K562 (cell line): ENCODE data around the gene KRTAP2-4. TPM values are rescaled to one million over a fixed set of nuclear protein-coding genes. Genes with fewer than 3 reads are reported as not detected.

Source experiments
- ATAC-seq: fragments of 200-7000 bp; cut with Tn5 transposase; 3 replicates; pipeline ENCODE4 v1.9.1; 2020; ENCODE audit warnings: moderate library complexity
- BruUV-seq: library from RNA; stranded (reverse); fragments of 400-500 nt; replicated peaks from 2 replicates; lab custom pipeline; 2021; lab: Mats Ljungman, UMichigan
- CTCF ChIA-PET: fragments of 300-600 bp; formaldehyde crosslinking; extraction: SDS; loops from one replicate; lab custom pipeline; 2021; ENCODE audit warnings: low intra/inter-chr PET ratio; lab: Yijun Ruan, JAX
- POLR2A ChIA-PET: fragments of 300-600, 350-650 bp; sonication (Branson Sonifier 250); formaldehyde crosslinking; extraction: SDS; loops from one replicate; lab custom pipeline; 2021; ENCODE audit warnings: antibody characterized with exemption, inconsistent platforms; lab: Yijun Ruan, JAX
- DNase-seq, 4 experiments: peaks; one replicate each; pipeline versions ENCODE4 v3.0.0 to v3.0.0-alpha.2; 2011 to 2018; ENCODE audit warnings: low spot score in 3 of 4, mixed read lengths in 3 of 4; ENCODE audit errors: extremely low read depth in 1 of 4
- FAIRE-seq: peaks from 2 replicates; lab custom pipeline; 2011; peaks lifted over from hg19 to GRCh38; lab: Jason Lieb, UNC
- H2AFZ ChIP-seq: 2 replicates; pipeline ENCODE4 v1.6.0; 2011; ENCODE audit warnings: low read depth, low read length, control low read depth, inconsistent platforms
- H3K27ac ChIP-seq: fragments of 200-600 bp; 3 replicates; pipeline ENCODE4 v1.8.0; 2011; ENCODE audit warnings: low read depth, mild to moderate bottlenecking, control low read depth, inconsistent platforms, low read length, moderate library complexity, mixed read lengths; ENCODE audit errors: extremely low read depth
- H3K27me3 ChIP-seq, 2 experiments: fragments of 300-600 bp in 1 of 2; 2 replicates in 1 of 2; 3 replicates in 1 of 2; pipeline versions ENCODE4 v1.6.0 to v1.8.0; 2011; ENCODE audit warnings: inconsistent platforms in 2 of 2, low read length in 2 of 2, mild to moderate bottlenecking in 1 of 2, mixed read lengths in 1 of 2, moderate library complexity in 1 of 2; ENCODE audit not compliant: control insufficient read depth in 2 of 2, insufficient read depth in 2 of 2
- H3K36me3 ChIP-seq: fragments of 300-600 bp; 3 replicates; pipeline ENCODE4 v1.8.0; 2011; ENCODE audit warnings: mild to moderate bottlenecking, low read length, inconsistent platforms; ENCODE audit not compliant: control insufficient read depth, insufficient read depth
- H3K4me1 ChIP-seq, 2 experiments: fragments of 200-600 bp in 1 of 2; replicated peaks in 1 of 2; 2 replicates in 1 of 2; 3 replicates in 1 of 2; pipeline versions ENCODE4 v1.5.1 to v1.8.0; 2011; ENCODE audit warnings: inconsistent platforms in 2 of 2, low read length in 2 of 2, mild to moderate bottlenecking in 1 of 2, mixed read lengths in 1 of 2, moderate library complexity in 1 of 2; ENCODE audit not compliant: control insufficient read depth in 2 of 2, insufficient read depth in 2 of 2
- H3K4me2 ChIP-seq: 2 replicates; pipeline ENCODE4 v1.6.1; 2011; ENCODE audit warnings: low read length, control low read depth, inconsistent platforms, mixed read lengths; ENCODE audit not compliant: insufficient read depth
- H3K4me3 ChIP-seq: fragments of 200-600 bp; sonication (generic), shearing (Covaris generic); 2 replicates; pipeline ENCODE4 v1.5.1; 2016; ENCODE audit warnings: control low read depth, inconsistent platforms
- H3K79me2 ChIP-seq: fragments of 200-600 bp; 3 replicates; pipeline ENCODE4 v1.8.0; 2011; ENCODE audit warnings: low read length, inconsistent platforms; ENCODE audit not compliant: control insufficient read depth, insufficient read depth
- H3K9ac ChIP-seq, 2 experiments: 2 replicates each; pipeline versions ENCODE4 v1.6.0 to v1.6.1; 2011; ENCODE audit warnings: low read depth in 2 of 2, low read length in 2 of 2, control low read depth in 1 of 2, inconsistent platforms in 1 of 2, mild to moderate bottlenecking in 1 of 2, mixed read lengths in 1 of 2; ENCODE audit not compliant: insufficient read depth in 1 of 2
- H3K9me1 ChIP-seq: one replicate; pipeline ENCODE4 v1.6.0; 2011; ENCODE audit warnings: inconsistent platforms, mild to moderate bottlenecking, low read length, moderate library complexity; ENCODE audit not compliant: control insufficient read depth, insufficient read depth
- H3K9me3 ChIP-seq: replicated peaks from 2 replicates; pipeline ENCODE4 v1.5.1; 2011; ENCODE audit warnings: low read depth, low read length, inconsistent platforms; ENCODE audit not compliant: control insufficient read depth, insufficient read depth
- H4K20me1 ChIP-seq: replicated peaks from 2 replicates; pipeline ENCODE4 v1.6.1; 2011; ENCODE audit warnings: low read length, inconsistent platforms, mixed read lengths; ENCODE audit not compliant: control insufficient read depth, insufficient read depth
- ARID3B ChIP-seq: fragments of 250-450 bp; sonication (Bioruptor Pico); IDR thresholded peaks from 2 replicates; pipeline ENCODE4 v1.4.0; 2020; ENCODE audit warnings: borderline replicate concordance
- BRCA1 ChIP-seq, 2 experiments: fragments of 450-650 bp in 1 of 2; sonication (generic) in 1 of 2; formaldehyde crosslinking in 1 of 2; IDR thresholded peaks; 2 replicates each; pipeline versions ENCODE4 v1.5.0 to v1.6.1; 2017 to 2020; ENCODE audit warnings: mild to moderate bottlenecking in 1 of 2, missing genetic modification reagents in 1 of 2
- BRF1 ChIP-seq: IDR thresholded peaks from 3 replicates; pipeline ENCODE4 v1.6.1; 2011; ENCODE audit warnings: borderline replicate concordance, mild to moderate bottlenecking; ENCODE audit not compliant: insufficient read length; ENCODE audit errors: extremely low read depth
- ETV1 ChIP-seq: fragments of 450-650 bp; conservative IDR thresholded peaks from 2 replicates; pipeline ENCODE4 v1.6.1; 2016; ENCODE audit warnings: missing genetic modification characterization, control low read depth, low read depth, missing compliant biosample characterization
- HDAC2 ChIP-seq: fragments of 450-650 bp; IDR thresholded peaks from 2 replicates; pipeline ENCODE4 v1.6.1; 2016; ENCODE audit warnings: mild to moderate bottlenecking
- LARP7 ChIP-seq: fragments of 450-650 bp; IDR thresholded peaks from 2 replicates; pipeline ENCODE4 v1.6.1; 2016
- OTX1 ChIP-seq: fragments of 450-650 bp; formaldehyde crosslinking; IDR thresholded peaks from 2 replicates; pipeline ENCODE4 v1.4.0; 2022; ENCODE audit warnings: mild to moderate bottlenecking
- RAD21 ChIP-seq, 2 experiments: fragments of 250-450 bp in 1 of 2; fragments of 450-650 bp in 1 of 2; sonication (Bioruptor Pico) in 1 of 2; formaldehyde crosslinking in 1 of 2; IDR thresholded peaks in 1 of 2; conservative IDR thresholded peaks in 1 of 2; 2 replicates each; pipeline versions ENCODE4 v1.4.0 to v1.8.0; 2020 to 2022; ENCODE audit warnings: mild to moderate bottlenecking in 2 of 2, moderate library complexity in 1 of 2
- SLC30A9 ChIP-seq: fragments of 250-450 bp; sonication (Bioruptor Pico); IDR thresholded peaks from 2 replicates; pipeline ENCODE4 v1.8.0; 2022; ENCODE audit warnings: mild to moderate bottlenecking, moderate library complexity
- TARDBP ChIP-seq: fragments of 450-650 bp; IDR thresholded peaks from 2 replicates; pipeline ENCODE4 v1.6.1; 2016
- TCF3 ChIP-seq: sonication (generic); formaldehyde crosslinking; IDR thresholded peaks from 2 replicates; pipeline ENCODE4 v1.4.0; 2020; ENCODE audit warnings: mild to moderate bottlenecking, missing genetic modification reagents
- WGBS: fragments of 100-300 bp; shearing (Covaris generic); methylation state at CpG from one replicate; pipeline ENCODE4 v1.1.6; 2016; ENCODE audit warnings: low coverage, mixed read lengths; ENCODE audit not compliant: insufficient coverage; ENCODE audit errors: missing lambda C conversion rate; 5-methylcytosine and 5-hydroxymethylcytosine counted together
- in situ Hi-C: fragments of 300-500 bp; cut with MboI; formaldehyde crosslinking; loops from 4 replicates; pipeline ENCODE4 v1.15.0; 2018; ENCODE audit warnings: inconsistent platforms, mixed read lengths
- intact Hi-C: fragments of 100-400 bp; cut with micrococcal nuclease; formaldehyde crosslinking; loops from 2 replicates; pipeline ENCODE4 v1.14.2; 2022
- polyA plus RNA-seq, 8 experiments: library from polyadenylated mRNA; depleted of rRNA in 4 of 8; stranded (reverse) in 5 of 8; unstranded in 3 of 8; fragments of >200 nt; fragmentation: Nextera tagmentation in 2 of 8; fragmentation: Illumina TruSeq in 1 of 8; extraction: Ambion mirVana in 2 of 8; extraction: Trizol in 1 of 8; gene quantifications; 2 replicates each; pipeline versions ENCODE4 v1.2.1 to v1.2.3, GENCODE V29; 2011 to 2014; ENCODE audit warnings: inconsistent platforms in 1 of 8, missing spikeins in 1 of 8
- total RNA-seq, 7 experiments: library from RNA; depleted of rRNA in 6 of 7; stranded (reverse); fragments of >200 nt in 6 of 7; fragmentation: Illumina TruSeq in 2 of 7; extraction: Trizol in 2 of 7; gene quantifications; 2 replicates each; pipeline versions ENCODE4 v1.2.1 to v1.2.3, GENCODE V29; 2011 to 2021; ENCODE audit warnings: low replicate concordance in 1 of 7
- TF ChIP-seq, protein P1 (sequence below): sonication (generic); formaldehyde crosslinking; IDR thresholded peaks from 2 replicates; pipeline ENCODE4 v1.8.1; 2022; ENCODE audit warnings: missing genetic modification reagents

The KRTAP2-4 gene
- total and polyA plus RNA-seq, 9 of the 15 experiments (the other 6 are each of a cell fraction or from before 2014, with no cell fraction given) = not detected

DNA sequence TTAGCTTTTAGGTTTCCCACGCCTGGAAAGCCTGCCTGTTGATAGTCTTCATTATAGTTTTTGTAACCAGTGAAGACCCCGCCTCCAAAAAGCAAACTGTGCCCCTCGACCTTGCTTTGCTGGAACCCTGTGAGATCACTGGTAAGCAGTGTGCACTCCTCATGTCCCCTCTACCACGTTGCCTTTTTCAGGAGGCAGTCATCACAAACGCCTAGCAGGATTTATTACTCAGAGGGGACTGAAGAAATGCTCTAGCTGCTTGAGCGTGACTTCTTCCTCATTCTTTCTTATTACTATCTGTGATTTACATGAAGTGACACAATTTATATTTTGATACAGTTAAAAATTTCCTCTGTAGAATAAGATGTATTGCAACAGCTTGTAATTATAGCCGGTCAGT, 50.2 kb downstream of the KRTAP2-4 start:
- Histone ChIP-seq H3K4me1 (no peaks in the 10 kb centered on the region), H3K9me1 (no peaks in the 10 kb centered on the region), H4K20me1 (no peaks in the 10 kb centered on the region), H3K4me3 (no peak overlapping the region), H3K9ac (no peak overlapping the region), H3K27me3 (peaks cover 0 to 3% of the 10 kb centered on the region in 2 experiments; a peak in 1 of 5 replicates), H2AFZ (no peak overlapping the region), H3K9me3 (no peaks in the 10 kb centered on the region), H3K4me2 (no peak overlapping the region), H3K36me3 (no peaks in the 10 kb centered on the region), H3K27ac (no peak overlapping the region), H3K79me2 (no peaks in the 10 kb centered on the region)
- ChIA-PET CTCF (no interaction called here), POLR2A (no interaction called here)
- intact Hi-C loops (no loop called here), in situ Hi-C loops (no loop called here)
- no peak for ATAC-seq
- no peak for FAIRE-seq
- WGBS = 1% methylated on average over 7 of the region's 7 CpGs
- no peak for DNase-seq
- no TSS peak for BruUV-seq
- TF ChIP-seq RAD21 (CRISPR knock-in tag; conservative IDR thresholded peaks at IDR 0.05 in 1 of 2, IDR thresholded peaks at IDR 0.05 in 1 of 2) (no peak), SLC30A9 (CRISPR knock-in tag) (no peak), TARDBP (no peak), OTX1 (CRISPR knock-in tag) (no peak), BRCA1 (IDR thresholded peaks at IDR 0.05) (no peak), BRCA1 (CRISPR knock-in tag; IDR thresholded peaks at IDR 0.05) (no peak), ETV1 (tag) (no peak), LARP7 (no peak), TCF3 (CRISPR knock-in tag) (no peak), HDAC2 (no peak), BRF1 (no peak), ARID3B (CRISPR knock-in tag) (no peak)
- TF ChIP-seq, protein P1, sequence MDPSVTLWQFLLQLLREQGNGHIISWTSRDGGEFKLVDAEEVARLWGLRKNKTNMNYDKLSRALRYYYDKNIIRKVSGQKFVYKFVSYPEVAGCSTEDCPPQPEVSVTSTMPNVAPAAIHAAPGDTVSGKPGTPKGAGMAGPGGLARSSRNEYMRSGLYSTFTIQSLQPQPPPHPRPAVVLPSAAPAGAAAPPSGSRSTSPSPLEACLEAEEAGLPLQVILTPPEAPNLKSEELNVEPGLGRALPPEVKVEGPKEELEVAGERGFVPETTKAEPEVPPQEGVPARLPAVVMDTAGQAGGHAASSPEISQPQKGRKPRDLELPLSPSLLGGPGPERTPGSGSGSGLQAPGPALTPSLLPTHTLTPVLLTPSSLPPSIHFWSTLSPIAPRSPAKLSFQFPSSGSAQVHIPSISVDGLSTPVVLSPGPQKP (CRISPR knock-in tag) = no peak

Other genes starting within 250 kb of the KRTAP2-4 start
Only the 7 nearest of the 39 such genes appear.
- gene KRTAP1-3, start 31.0 kb downstream of the KRTAP2-4 start, total RNA-seq (2014; rRNA removed) = not detected in 2 replicates
- not detected in 2 replicates for gene KRTAP1-3, start 31.0 kb downstream of the KRTAP2-4 start, total RNA-seq (2014; rRNA removed; fragmentation: Illumina TruSeq; extraction: Trizol)
- not detected in 2 replicates for gene KRTAP1-3, start 31.0 kb downstream of the KRTAP2-4 start, total RNA-seq (2015; rRNA removed; fragmentation: Illumina TruSeq; extraction: Trizol)
- gene KRTAP1-3, start 31.0 kb downstream of the KRTAP2-4 start, total RNA-seq (2021) = not detected in 2 replicates
- not detected in 2 replicates for gene KRTAP1-3, start 31.0 kb downstream of the KRTAP2-4 start, polyA plus RNA-seq (2011; rRNA removed)
- not detected in 2 replicates for gene KRTAP1-3, start 31.0 kb downstream of the KRTAP2-4 start, polyA plus RNA-seq (2014; fragmentation: Illumina TruSeq; extraction: Trizol)
- not detected for gene KRTAP1-3, start 31.0 kb downstream of the KRTAP2-4 start, polyA plus RNA-seq (2014; fragmentation: Nextera tagmentation; extraction: Ambion mirVana)
- gene KRTAP1-3, start 31.0 kb downstream of the KRTAP2-4 start, polyA plus RNA-seq (2014; rRNA removed) = not detected in 2 replicates
- not detected in 2 replicates for gene KRTAP1-1, start 24.4 kb downstream of the KRTAP2-4 start, total RNA-seq (2014; rRNA removed)
- gene KRTAP1-1, start 24.4 kb downstream of the KRTAP2-4 start, total RNA-seq (2014; rRNA removed; fragmentation: Illumina TruSeq; extraction: Trizol) = not detected in 2 replicates
- gene KRTAP1-1, start 24.4 kb downstream of the KRTAP2-4 start, total RNA-seq (2015; rRNA removed; fragmentation: Illumina TruSeq; extraction: Trizol) = not detected in 2 replicates
- gene KRTAP1-1, start 24.4 kb downstream of the KRTAP2-4 start, total RNA-seq (2021) = not detected in 2 replicates
- not detected in 2 replicates for gene KRTAP1-1, start 24.4 kb downstream of the KRTAP2-4 start, polyA plus RNA-seq (2011; rRNA removed)
- gene KRTAP1-1, start 24.4 kb downstream of the KRTAP2-4 start, polyA plus RNA-seq (2014; fragmentation: Illumina TruSeq; extraction: Trizol) = not detected in 2 replicates
- gene KRTAP1-1, start 24.4 kb downstream of the KRTAP2-4 start, polyA plus RNA-seq (2014; fragmentation: Nextera tagmentation; extraction: Ambion mirVana) = not detected
- not detected in 2 replicates for gene KRTAP1-1, start 24.4 kb downstream of the KRTAP2-4 start, polyA plus RNA-seq (2014; rRNA removed)
- gene KRTAP2-1, start 18.6 kb downstream of the KRTAP2-4 start, total RNA-seq (2014; rRNA removed) = not detected in 2 replicates
- gene KRTAP2-1, start 18.6 kb downstream of the KRTAP2-4 start, total RNA-seq (2014; rRNA removed; fragmentation: Illumina TruSeq; extraction: Trizol) = not detected in 2 replicates
- gene KRTAP2-1, start 18.6 kb downstream of the KRTAP2-4 start, total RNA-seq (2015; rRNA removed; fragmentation: Illumina TruSeq; extraction: Trizol) = not detected in 2 replicates
- gene KRTAP2-1, start 18.6 kb downstream of the KRTAP2-4 start, total RNA-seq (2021) = not detected in 2 replicates
- not detected in 2 replicates for gene KRTAP2-1, start 18.6 kb downstream of the KRTAP2-4 start, polyA plus RNA-seq (2011; rRNA removed)
- not detected in 2 replicates for gene KRTAP2-1, start 18.6 kb downstream of the KRTAP2-4 start, polyA plus RNA-seq (2014; fragmentation: Illumina TruSeq; extraction: Trizol)
- not detected for gene KRTAP2-1, start 18.6 kb downstream of the KRTAP2-4 start, polyA plus RNA-seq (2014; fragmentation: Nextera tagmentation; extraction: Ambion mirVana)
- gene KRTAP2-1, start 18.6 kb downstream of the KRTAP2-4 start, polyA plus RNA-seq (2014; rRNA removed) = not detected in 2 replicates
- gene KRTAP2-2, start 10.6 kb downstream of the KRTAP2-4 start, total RNA-seq (2014; rRNA removed) = not detected in 2 replicates
- gene KRTAP2-2, start 10.6 kb downstream of the KRTAP2-4 start, total RNA-seq (2014; rRNA removed; fragmentation: Illumina TruSeq; extraction: Trizol) = not detected in 2 replicates
- not detected in 2 replicates for gene KRTAP2-2, start 10.6 kb downstream of the KRTAP2-4 start, total RNA-seq (2015; rRNA removed; fragmentation: Illumina TruSeq; extraction: Trizol)
- gene KRTAP2-2, start 10.6 kb downstream of the KRTAP2-4 start, total RNA-seq (2021) = not detected in 2 replicates
- not detected in 2 replicates for gene KRTAP2-2, start 10.6 kb downstream of the KRTAP2-4 start, polyA plus RNA-seq (2011; rRNA removed)
- not detected in 2 replicates for gene KRTAP2-2, start 10.6 kb downstream of the KRTAP2-4 start, polyA plus RNA-seq (2014; fragmentation: Illumina TruSeq; extraction: Trizol)
- not detected for gene KRTAP2-2, start 10.6 kb downstream of the KRTAP2-4 start, polyA plus RNA-seq (2014; fragmentation: Nextera tagmentation; extraction: Ambion mirVana)
- not detected in 2 replicates for gene KRTAP2-2, start 10.6 kb downstream of the KRTAP2-4 start, polyA plus RNA-seq (2014; rRNA removed)
- not detected in 2 replicates for gene KRTAP2-3, start 5.8 kb downstream of the KRTAP2-4 start, total RNA-seq (2014; rRNA removed)
- not detected in 2 replicates for gene KRTAP2-3, start 5.8 kb downstream of the KRTAP2-4 start, total RNA-seq (2014; rRNA removed; fragmentation: Illumina TruSeq; extraction: Trizol)
- gene KRTAP2-3, start 5.8 kb downstream of the KRTAP2-4 start, total RNA-seq (2015; rRNA removed; fragmentation: Illumina TruSeq; extraction: Trizol) = not detected in 2 replicates
- gene KRTAP2-3, start 5.8 kb downstream of the KRTAP2-4 start, total RNA-seq (2021) = not detected in 2 replicates
- not detected in 2 replicates for gene KRTAP2-3, start 5.8 kb downstream of the KRTAP2-4 start, polyA plus RNA-seq (2011; rRNA removed)
- gene KRTAP2-3, start 5.8 kb downstream of the KRTAP2-4 start, polyA plus RNA-seq (2014; fragmentation: Illumina TruSeq; extraction: Trizol) = not detected in 2 replicates
- not detected for gene KRTAP2-3, start 5.8 kb downstream of the KRTAP2-4 start, polyA plus RNA-seq (2014; fragmentation: Nextera tagmentation; extraction: Ambion mirVana)
- not detected in 2 replicates for gene KRTAP2-3, start 5.8 kb downstream of the KRTAP2-4 start, polyA plus RNA-seq (2014; rRNA removed)
- not detected in 2 replicates for gene KRTAP4-7, start 18.3 kb upstream of the KRTAP2-4 start, total RNA-seq (2014; rRNA removed)
- gene KRTAP4-7, start 18.3 kb upstream of the KRTAP2-4 start, total RNA-seq (2014; rRNA removed; fragmentation: Illumina TruSeq; extraction: Trizol) = not detected in 2 replicates
- not detected in 2 replicates for gene KRTAP4-7, start 18.3 kb upstream of the KRTAP2-4 start, total RNA-seq (2015; rRNA removed; fragmentation: Illumina TruSeq; extraction: Trizol)
- gene KRTAP4-7, start 18.3 kb upstream of the KRTAP2-4 start, total RNA-seq (2021) = not detected in 2 replicates
- gene KRTAP4-7, start 18.3 kb upstream of the KRTAP2-4 start, polyA plus RNA-seq (2011; rRNA removed) = not detected in 2 replicates
- gene KRTAP4-7, start 18.3 kb upstream of the KRTAP2-4 start, polyA plus RNA-seq (2014; fragmentation: Illumina TruSeq; extraction: Trizol) = not detected in 2 replicates
- gene KRTAP4-7, start 18.3 kb upstream of the KRTAP2-4 start, polyA plus RNA-seq (2014; fragmentation: Nextera tagmentation; extraction: Ambion mirVana) = not detected
- not detected in 2 replicates for gene KRTAP4-7, start 18.3 kb upstream of the KRTAP2-4 start, polyA plus RNA-seq (2014; rRNA removed)
- gene KRTAP4-8, start 32.3 kb upstream of the KRTAP2-4 start, total RNA-seq (2014; rRNA removed) = not detected in 2 replicates
- gene KRTAP4-8, start 32.3 kb upstream of the KRTAP2-4 start, total RNA-seq (2014; rRNA removed; fragmentation: Illumina TruSeq; extraction: Trizol) = not detected in 2 replicates
- gene KRTAP4-8, start 32.3 kb upstream of the KRTAP2-4 start, total RNA-seq (2015; rRNA removed; fragmentation: Illumina TruSeq; extraction: Trizol) = not detected in 2 replicates
- not detected in 2 replicates for gene KRTAP4-8, start 32.3 kb upstream of the KRTAP2-4 start, total RNA-seq (2021)
- gene KRTAP4-8, start 32.3 kb upstream of the KRTAP2-4 start, polyA plus RNA-seq (2011; rRNA removed) = not detected in 2 replicates
- gene KRTAP4-8, start 32.3 kb upstream of the KRTAP2-4 start, polyA plus RNA-seq (2014; fragmentation: Illumina TruSeq; extraction: Trizol) = not detected in 2 replicates
- not detected for gene KRTAP4-8, start 32.3 kb upstream of the KRTAP2-4 start, polyA plus RNA-seq (2014; fragmentation: Nextera tagmentation; extraction: Ambion mirVana)
- gene KRTAP4-8, start 32.3 kb upstream of the KRTAP2-4 start, polyA plus RNA-seq (2014; rRNA removed) = not detected in 2 replicates